GM04503 (cell line): ENCODE results near the gene TSHR.

Source experiments
- DNase-seq: peaks from one replicate; pipeline ENCODE4 v3.0.0-alpha.2; 2012; ENCODE audit warnings: low read depth

The TSHR gene

GRCh38 chr14:81141426-81141825 lies 186.0 kb downstream of the TSHR start:
- DNase-seq, result no peak

GRCh38 chr14:81143793-81144192 lies 188.4 kb downstream of the TSHR start:
- DNase-seq, result no peak

GRCh38 chr14:81144824-81145603 lies 189.6 kb downstream of the TSHR start:
- no peak for DNase-seq

- DNase-seq, result no peak
These were observed 191.9 kb downstream of the TSHR start for GRCh38 chr14:81147140-81147897.

- DNase-seq, result no peak
These were observed 193.2 kb downstream of the TSHR start for GRCh38 chr14:81148635-81149034.

GRCh38 chr14:81153187-81153586 lies 197.8 kb downstream of the TSHR start:
- DNase-seq, result no peak

- DNase-seq, result no peak
These were observed 202.0 kb downstream of the TSHR start for GRCh38 chr14:81157431-81157830.

- DNase-seq, result no peak
These were observed 205.7 kb downstream of the TSHR start for GRCh38 chr14:81161088-81161487.

- DNase-seq, result no peak
These were observed 206.3 kb downstream of the TSHR start for GRCh38 chr14:81161749-81162148.

GRCh38 chr14:81162941-81163340 lies 207.5 kb downstream of the TSHR start:
- DNase-seq, result no peak

GRCh38 chr14:81164167-81164774 lies 208.8 kb downstream of the TSHR start:
- DNase-seq, result peak; percentile 21

GRCh38 chr14:81165188-81165587 lies 209.8 kb downstream of the TSHR start:
- no peak for DNase-seq

GRCh38 chr14:81166121-81166520 lies 210.7 kb downstream of the TSHR start:
- no peak for DNase-seq

- no peak for DNase-seq
These were observed 213.8 kb downstream of the TSHR start for GRCh38 chr14:81169267-81169666.

GRCh38 chr14:81169711-81170103 lies 214.3 kb downstream of the TSHR start:
- DNase-seq, result no peak

GRCh38 chr14:81170104-81170828 lies 214.8 kb downstream of the TSHR start:
- peak; percentile 62 for DNase-seq

GRCh38 chr14:81170829-81171195 lies 215.4 kb downstream of the TSHR start:
- no peak for DNase-seq

GRCh38 chr14:81172353-81172752 lies 216.9 kb downstream of the TSHR start:
- peak; percentile 22 for DNase-seq

- peak; percentile 25 for DNase-seq
These were observed 217.5 kb downstream of the TSHR start for GRCh38 chr14:81172881-81173280.

GRCh38 chr14:81176241-81176640 lies 220.8 kb downstream of the TSHR start:
- no peak for DNase-seq

GRCh38 chr14:81177225-81177624 lies 221.8 kb downstream of the TSHR start:
- no peak for DNase-seq

GRCh38 chr14:81178063-81178462 lies 222.6 kb downstream of the TSHR start:
- no peak for DNase-seq
